Measurements from ENCODE around the gene TJP2.

- TF ChIP-seq CTCF (IDR thresholded peaks at IDR 0.05) (no peak), IRF2 (CRISPR knock-in tag; IDR thresholded peaks at IDR 0.05; ENCODE audit: borderline replicate concordance, low read depth) (no peak), JUN (CRISPR knock-in tag; IDR thresholded peaks at IDR 0.05) (no peak), ZNF121 (CRISPR knock-in tag; IDR thresholded peaks at IDR 0.05) (no peak)
Observed at GRCh38 chr9:69253057-69253456, 79.0 kb downstream of the TJP2 start.
